ENCODE measurements around the gene STXBP2. TPM values are rescaled to one million over a fixed set of nuclear protein-coding genes. Genes with fewer than 3 reads are reported as not detected.
A peak's percentile ranks its signal among the peaks of the same experiment; 100 is the strongest.

STXBP2 gene
- total RNA-seq, 1 experiment from 2014 or later, result 92.5 TPM

DNA sequence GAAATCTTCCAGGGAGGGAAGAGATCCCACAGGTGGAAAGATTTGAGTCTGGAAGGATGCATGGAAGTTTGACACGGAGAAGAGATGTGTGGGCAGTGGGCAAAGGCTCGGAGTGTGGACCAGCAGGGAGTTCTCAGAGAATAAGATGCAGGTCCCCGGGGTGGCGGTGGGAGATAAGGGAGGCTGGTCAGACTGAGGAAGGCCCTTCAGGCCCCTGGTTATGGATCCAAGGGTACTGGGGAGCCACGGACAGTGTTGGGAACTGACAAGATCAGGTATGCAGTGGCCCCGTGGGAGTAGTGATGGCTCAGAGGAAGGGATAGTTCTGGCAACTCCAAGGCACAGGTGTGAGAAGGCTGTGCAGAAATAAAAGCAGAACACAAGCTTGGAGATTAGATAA is 38.7 kb upstream of the STXBP2 start:
- Histone ChIP-seq H2BK5ac (ENCODE audit: insufficient read length, low read length) (no peak overlapping the region), H2BK20ac (ENCODE audit: low read depth, low read length, poor library complexity, severe bottlenecking) (no peak overlapping the region), H3K23me2 (ENCODE audit: insufficient read length, low read depth, low read length, poor library complexity, severe bottlenecking) (peaks cover 9% of the 10 kb centered on the region), H4K20me1 (ENCODE audit: control insufficient read depth, insufficient read depth, insufficient read length) (no peaks in the 10 kb centered on the region), H2BK12ac (ENCODE audit: insufficient read length, low read depth, low read length) (no peak overlapping the region), H3K79me1 (ENCODE audit: insufficient read depth, low read depth, low read length, poor library complexity, severe bottlenecking) (peaks cover 3% of the 10 kb centered on the region), H4K8ac (replicated peaks; ENCODE audit: insufficient read length, low read depth, low read length) (no peak overlapping the region), H4K91ac (ENCODE audit: insufficient read length, low read depth, low read length) (no peak overlapping the region), H3K4me2 (ENCODE audit: insufficient read depth, insufficient read length, low read length) (no peak overlapping the region), H3K23ac (ENCODE audit: insufficient read length, low read depth, low read length) (no peak overlapping the region), H2BK15ac (ENCODE audit: low read depth, low read length) (no peak overlapping the region), H4K5ac (ENCODE audit: insufficient read length, low read depth, low read length) (no peak overlapping the region), H2AK5ac (ENCODE audit: insufficient read length, low read length) (no peak overlapping the region), H3K79me2 (ENCODE audit: insufficient read depth, low read length) (no peaks in the 10 kb centered on the region; the same call in 1 of the 2 replicates), H3K18ac (ENCODE audit: insufficient read length, low read depth, low read length) (no peak overlapping the region), H2BK120ac (ENCODE audit: low read depth, low read length, poor library complexity, severe bottlenecking) (no peak overlapping the region), H3K4ac (ENCODE audit: low read depth, low read length) (no peak overlapping the region), H3K56ac (ENCODE audit: insufficient read length, low read depth, low read length) (no peak overlapping the region), H3K9me3 (ENCODE audit: control insufficient read depth, low read depth, low read length) (no peaks in the 10 kb centered on the region), H3K9ac (ENCODE audit: extremely low read depth, insufficient read length, low read length) (no peak overlapping the region), H3K14ac (ENCODE audit: insufficient read depth, low read length) (no peak overlapping the region), H2AFZ (ENCODE audit: low read length) (no peak overlapping the region), H3K27me3 (ENCODE audit: insufficient read depth, low read length) (no peaks in the 10 kb centered on the region), H3T11ph (ENCODE audit: low read length) (no peak overlapping the region), H3K4me1 (ENCODE audit: insufficient read depth, low read length) (no peaks in the 10 kb centered on the region; the same call in 1 of the 2 replicates), H3K27ac (ENCODE audit: insufficient read length, low read depth, low read length) (no peak overlapping the region)
- no CpG with 5 or more reads among the region's 6 CpGs for WGBS (ENCODE audit: extremely low coverage, insufficient read length, low lambda C conversion rate)
- Mint-ChIP-seq H3K27me3 (ENCODE audit: low read depth) (peaks cover 23% of the 10 kb centered on the region), H3K9me3 (no peaks in the 10 kb centered on the region), H3K4me3 (peak overlapping the region in 1 of 2 experiments; percentile 80; a peak in 2 of 5 replicates), H3K36me3 (ENCODE audit: insufficient read depth in 1 of 3, low read depth in 3 of 3) (peaks cover 3 to 18% (median 12%) of the 10 kb centered on the region in 3 experiments; a peak in 4 of 7 replicates), H3K4me1 (peaks cover 21 to 29% of the 10 kb centered on the region in 2 experiments), H3K27ac (peak overlapping the region in 1 of 3 experiments; percentile 28; a peak in 1 of 7 replicates)
- TF ChIP-seq, protein P1, sequence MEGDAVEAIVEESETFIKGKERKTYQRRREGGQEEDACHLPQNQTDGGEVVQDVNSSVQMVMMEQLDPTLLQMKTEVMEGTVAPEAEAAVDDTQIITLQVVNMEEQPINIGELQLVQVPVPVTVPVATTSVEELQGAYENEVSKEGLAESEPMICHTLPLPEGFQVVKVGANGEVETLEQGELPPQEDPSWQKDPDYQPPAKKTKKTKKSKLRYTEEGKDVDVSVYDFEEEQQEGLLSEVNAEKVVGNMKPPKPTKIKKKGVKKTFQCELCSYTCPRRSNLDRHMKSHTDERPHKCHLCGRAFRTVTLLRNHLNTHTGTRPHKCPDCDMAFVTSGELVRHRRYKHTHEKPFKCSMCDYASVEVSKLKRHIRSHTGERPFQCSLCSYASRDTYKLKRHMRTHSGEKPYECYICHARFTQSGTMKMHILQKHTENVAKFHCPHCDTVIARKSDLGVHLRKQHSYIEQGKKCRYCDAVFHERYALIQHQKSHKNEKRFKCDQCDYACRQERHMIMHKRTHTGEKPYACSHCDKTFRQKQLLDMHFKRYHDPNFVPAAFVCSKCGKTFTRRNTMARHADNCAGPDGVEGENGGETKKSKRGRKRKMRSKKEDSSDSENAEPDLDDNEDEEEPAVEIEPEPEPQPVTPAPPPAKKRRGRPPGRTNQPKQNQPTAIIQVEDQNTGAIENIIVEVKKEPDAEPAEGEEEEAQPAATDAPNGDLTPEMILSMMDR (conservative IDR thresholded peaks at IDR 0.05), result no peak
- DNase-seq, result no peak
